Gastrocnemius medialis (tissue), 4 donors: Measurements from ENCODE around the gene BOLA3.

Experiments used
- CTCF ChIP-seq, 5 experiments: fragments of 450-650 bp in 3 of 5; fragments of 200-600 bp in 2 of 5; sonication (generic) in 2 of 5; IDR thresholded peaks in 4 of 5; conservative IDR thresholded peaks in 1 of 5; 1 replicate in 4 of 5; 2 replicates in 1 of 5; pipeline ENCODE4 v1.5.1; 2016 to 2019; ENCODE audit warnings: antibody characterized with exemption in 5 of 5, mild to moderate bottlenecking in 3 of 5, moderate library complexity in 3 of 5
- POLR2A ChIP-seq, 2 donors: fragments of 450-650 bp; IDR thresholded peaks; one replicate each; pipeline ENCODE4 v1.6.1; 2017; ENCODE audit warnings: antibody characterized with exemption in 2 of 2, mild to moderate bottlenecking in 2 of 2, moderate library complexity in 2 of 2

DNA sequence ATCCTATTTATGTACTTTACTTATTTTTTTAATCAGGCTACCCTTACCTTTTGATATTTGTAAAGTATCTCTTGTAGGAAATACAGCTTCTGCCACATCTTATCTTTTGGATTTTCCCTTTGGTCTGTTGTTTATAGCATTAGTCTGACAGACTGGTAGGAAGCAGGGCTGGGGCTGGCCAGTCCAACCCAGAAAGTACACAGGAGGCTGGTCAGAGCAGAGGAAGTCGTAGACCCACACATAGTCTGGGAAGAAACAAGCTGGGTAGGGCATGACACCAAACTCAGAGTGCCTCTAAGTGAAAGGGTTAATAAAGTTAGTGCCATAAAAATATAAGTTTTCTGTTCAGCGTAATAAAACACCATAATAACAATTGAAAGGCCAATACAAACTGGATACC lies 51.7 kb downstream of the BOLA3 start:
- TF ChIP-seq CTCF (IDR thresholded peaks at IDR 0.05 in 4 of 5, conservative IDR thresholded peaks at IDR 0.05 in 1 of 5) (no peak), POLR2A (IDR thresholded peaks at IDR 0.05) (no peak)
